GM18505 (cell line): Measurements from ENCODE around the gene CIART.
"Not testable (repeated sequence)": the region's sequence is repeated elsewhere in the genome, so short reads cannot be mapped to it uniquely, and the experiment has no call there.

ENCODE experiments used
- ATAC-seq: cut with Tn5 transposase; IDR thresholded peaks from one replicate; pipeline ENCODE4 v1.9.1; 2021; ENCODE audit not compliant: unreplicated experiment
- POLR2A ChIP-seq: IDR thresholded peaks from 4 replicates; pipeline ENCODE4 v1.6.1; 2011; ENCODE audit warnings: borderline replicate concordance; ENCODE audit not compliant: insufficient read depth, insufficient read length; ENCODE audit errors: extremely low read depth

Gene CIART

DNA sequence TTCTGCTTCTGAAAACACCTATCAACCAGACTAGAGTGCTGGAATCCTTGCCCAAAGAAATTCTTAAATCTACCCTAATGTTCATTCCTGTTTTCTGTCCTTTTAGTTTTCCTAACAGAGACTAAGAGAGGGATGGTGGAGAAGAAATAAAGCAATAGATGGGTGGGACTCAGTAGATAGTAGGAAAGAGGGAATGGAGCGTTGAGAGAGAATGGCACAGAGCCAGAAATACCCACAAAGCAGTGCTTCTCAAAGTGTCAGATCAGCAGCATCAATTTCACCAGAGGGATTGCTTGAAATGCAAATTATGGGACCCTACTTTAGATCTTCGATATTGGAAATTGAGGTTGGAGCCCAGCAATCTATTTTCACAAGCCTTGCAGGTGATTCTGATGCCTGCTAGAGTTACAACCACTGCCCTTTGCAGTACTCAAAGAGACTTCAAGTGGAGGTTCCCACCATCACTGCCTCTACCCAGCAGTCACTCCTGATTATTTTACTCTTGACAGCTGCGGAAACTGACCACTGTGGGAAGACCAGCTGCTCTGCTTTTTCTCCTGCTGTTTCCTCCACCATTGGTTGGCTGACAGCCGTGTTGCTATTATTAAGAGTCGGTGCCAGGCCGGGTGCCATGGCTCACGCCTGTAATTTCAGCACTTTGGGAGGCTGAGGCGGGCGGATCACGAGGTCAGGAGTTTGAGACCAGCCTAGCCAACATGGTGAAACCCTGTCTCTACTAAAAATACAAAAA is 27.6 kb downstream of the CIART start:
- no peak for ATAC-seq
- TF ChIP-seq POLR2A, result no peak

DNA sequence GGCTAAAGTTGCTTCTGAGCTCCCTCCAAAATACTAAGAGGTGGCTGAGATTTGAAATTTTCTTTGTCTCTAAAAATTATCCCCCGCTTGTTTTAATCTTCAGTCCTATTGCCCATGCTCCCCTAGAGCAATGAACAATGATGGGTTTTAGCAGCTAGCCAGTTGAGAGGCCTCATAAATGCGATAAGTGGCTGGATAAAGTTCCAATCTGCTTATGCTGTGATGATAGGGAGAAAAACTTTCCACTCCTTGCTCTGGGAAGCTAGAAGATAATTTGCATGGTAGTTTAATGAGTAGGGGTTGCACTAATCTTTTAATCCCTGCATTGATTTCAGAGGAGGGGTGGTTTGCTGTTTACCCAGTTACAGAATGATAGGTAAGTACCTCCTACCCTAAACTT is 29.4 kb downstream of the CIART start:
- TF ChIP-seq POLR2A, result no peak
- no peak for ATAC-seq

DNA sequence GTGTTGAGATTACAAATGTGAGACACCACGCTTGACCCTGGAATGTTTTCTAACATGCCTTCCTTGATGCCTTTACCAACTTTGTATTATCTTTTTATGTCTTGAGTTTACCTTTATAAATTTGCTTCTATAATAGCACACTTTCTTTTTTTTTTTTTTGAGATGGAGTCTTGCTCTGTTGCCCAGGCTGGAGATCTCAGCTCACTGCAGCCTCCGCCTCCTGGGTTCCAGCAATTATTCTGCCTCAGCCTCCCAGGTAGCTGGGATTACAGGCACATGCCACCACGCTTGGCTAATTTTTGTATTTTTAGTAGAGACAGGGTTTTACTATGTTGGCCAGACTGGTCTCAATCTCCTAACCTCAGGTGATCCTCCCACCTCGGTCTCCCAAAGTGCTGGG is 32.3 kb downstream of the CIART start:
- not testable (repeated sequence) for ATAC-seq

DNA sequence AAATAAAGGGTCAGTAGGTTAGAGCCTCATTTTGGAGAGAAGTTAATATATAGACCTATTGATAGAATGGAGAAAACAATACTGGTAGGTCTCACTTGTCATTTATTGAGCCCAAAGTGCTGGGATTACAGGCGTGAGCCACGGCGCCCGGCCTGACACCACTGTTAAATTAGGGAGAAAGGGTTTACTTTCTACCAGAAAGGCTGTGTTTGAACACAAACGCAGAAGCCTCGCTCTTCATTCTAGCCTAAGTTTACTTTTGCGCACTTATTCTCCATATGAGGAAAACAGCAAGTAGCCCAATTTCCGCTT is 38.3 kb downstream of the CIART start:
- TF ChIP-seq POLR2A, result no peak
- no peak for ATAC-seq

DNA sequence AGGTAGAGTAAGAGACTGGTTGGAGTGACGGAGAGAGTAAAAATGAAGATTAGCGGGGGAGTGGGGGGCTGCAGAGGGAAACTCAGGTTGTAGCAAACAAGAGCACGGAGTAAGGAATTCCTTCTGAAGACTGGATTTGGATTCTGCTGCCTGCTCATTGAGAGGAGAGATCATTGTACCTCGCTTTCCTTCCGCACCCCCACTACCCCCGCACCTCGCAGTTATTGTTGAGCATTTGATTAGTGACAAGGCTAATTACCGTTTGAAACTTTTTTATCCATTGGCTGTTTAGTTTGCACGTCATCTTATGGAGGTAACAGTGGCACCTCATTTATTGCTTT is 39.4 kb downstream of the CIART start:
- no peak for ATAC-seq
- TF ChIP-seq POLR2A, result no peak

DNA sequence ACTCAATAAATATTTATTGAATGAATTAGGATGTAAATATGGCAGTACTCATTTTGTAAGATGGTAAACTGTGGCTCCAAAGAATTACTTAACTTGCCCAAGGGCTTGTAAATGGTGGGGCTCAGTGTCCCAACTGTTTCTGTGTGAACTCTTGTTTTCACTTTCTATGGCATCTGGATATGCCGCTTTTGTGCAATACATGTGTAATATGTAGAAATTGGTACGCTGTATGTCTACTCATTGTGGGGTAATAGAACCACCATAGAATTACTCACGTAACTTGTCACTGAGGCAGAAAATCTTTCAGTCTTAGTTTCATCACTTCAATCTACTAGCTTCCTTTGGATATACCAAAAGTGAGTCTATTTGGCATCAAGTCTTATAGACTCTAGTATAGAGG is 40.0 kb downstream of the CIART start:
- ATAC-seq, result no peak
- no peak for TF ChIP-seq POLR2A

DNA sequence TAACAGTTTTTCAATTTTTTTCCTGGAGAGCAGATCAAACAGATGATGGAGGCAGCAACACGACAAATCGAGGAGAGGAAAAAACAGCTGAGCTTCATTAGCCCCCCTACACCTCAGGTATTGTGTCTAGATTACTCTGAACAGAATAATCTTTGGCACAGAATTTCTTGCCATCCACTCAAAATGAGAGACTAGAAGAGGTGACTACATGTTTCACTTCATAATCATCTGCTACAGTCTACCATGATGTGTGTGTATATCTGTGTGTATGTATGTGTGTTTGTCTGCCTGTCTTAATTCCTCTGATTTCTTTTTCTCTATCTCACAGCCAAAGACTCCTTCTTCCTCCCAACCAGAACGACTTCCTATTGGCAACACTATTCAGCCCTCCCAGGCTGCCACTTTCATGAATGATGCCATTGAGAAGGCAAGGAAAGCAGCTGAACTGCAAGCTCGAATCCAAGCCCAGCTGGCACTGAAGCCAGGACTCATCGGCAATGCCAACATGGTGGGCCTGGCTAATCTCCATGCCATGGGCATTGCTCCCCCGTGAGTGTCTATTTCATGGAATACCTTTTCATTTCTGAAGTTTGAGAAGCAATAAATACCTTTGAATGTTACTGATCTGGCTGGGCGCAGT is 50.4 kb downstream of the CIART start:
- TF ChIP-seq POLR2A, result no peak
- ATAC-seq, result no peak
